ENCODE results near the gene SEZ6.

The SEZ6 gene

GRCh38 chr17:28956112-28956511 is 49.7 kb downstream of the SEZ6 start:
- no peak for TF ChIP-seq CTCF (IDR thresholded peaks at IDR 0.05)

GRCh38 chr17:28955408-28955807 is 50.4 kb downstream of the SEZ6 start:
- no peak for TF ChIP-seq CTCF (IDR thresholded peaks at IDR 0.05)

DNA sequence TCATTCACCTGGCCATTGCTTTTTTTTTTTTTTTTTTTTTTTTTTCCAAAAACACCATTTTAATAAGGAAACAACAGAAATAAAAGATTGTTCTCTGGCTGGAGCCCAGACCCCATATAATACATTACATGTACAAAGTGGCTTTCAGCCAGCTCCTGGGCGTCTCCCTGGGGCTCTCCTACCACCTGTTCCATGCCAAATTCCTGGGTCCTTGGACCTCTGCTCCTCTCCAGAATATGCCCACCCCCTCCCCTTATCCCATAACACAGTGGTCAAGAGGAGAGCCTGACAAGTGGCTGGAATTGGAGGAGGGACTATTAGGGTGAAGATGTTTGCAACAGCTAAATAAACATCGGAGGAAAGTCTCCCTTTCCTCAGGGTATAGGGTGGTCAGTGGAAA is 50.9 kb downstream of the SEZ6 start:
- TF ChIP-seq CTCF (IDR thresholded peaks at IDR 0.05) = no peak

DNA sequence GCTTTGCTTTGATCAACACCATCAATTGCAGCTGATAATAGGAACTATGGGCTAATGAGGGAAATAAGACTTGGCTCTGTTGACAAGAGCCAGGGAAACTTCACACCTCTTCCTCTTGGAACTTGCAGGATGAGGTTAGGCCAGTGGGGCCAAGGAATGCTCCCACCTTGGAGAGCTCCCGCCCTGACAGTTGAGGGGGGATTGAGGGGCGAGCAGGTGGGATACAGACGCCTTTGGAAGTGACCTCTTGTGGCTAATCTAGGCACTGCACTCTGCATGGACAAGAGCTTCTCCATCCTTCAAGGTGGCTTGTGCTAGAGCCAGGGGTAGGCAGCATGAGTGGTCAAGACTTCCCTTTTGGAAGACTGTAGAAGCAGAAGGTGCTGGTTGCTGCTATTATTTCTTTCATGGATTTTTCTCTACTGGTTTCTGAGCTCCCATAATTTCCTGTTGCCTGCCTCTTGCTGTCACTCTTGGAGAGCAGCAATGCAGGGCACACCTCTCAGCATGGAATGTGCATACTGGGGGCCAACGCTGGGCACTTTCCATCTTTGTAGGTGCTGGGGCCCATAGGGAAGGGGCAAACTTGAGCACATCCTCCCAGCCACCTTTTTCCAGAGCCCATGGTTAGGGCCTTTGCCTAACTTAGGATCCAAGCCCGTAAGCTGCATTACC is 52.3 kb downstream of the SEZ6 start:
- peak; percentile 89 for TF ChIP-seq CTCF (IDR thresholded peaks at IDR 0.05)

DNA sequence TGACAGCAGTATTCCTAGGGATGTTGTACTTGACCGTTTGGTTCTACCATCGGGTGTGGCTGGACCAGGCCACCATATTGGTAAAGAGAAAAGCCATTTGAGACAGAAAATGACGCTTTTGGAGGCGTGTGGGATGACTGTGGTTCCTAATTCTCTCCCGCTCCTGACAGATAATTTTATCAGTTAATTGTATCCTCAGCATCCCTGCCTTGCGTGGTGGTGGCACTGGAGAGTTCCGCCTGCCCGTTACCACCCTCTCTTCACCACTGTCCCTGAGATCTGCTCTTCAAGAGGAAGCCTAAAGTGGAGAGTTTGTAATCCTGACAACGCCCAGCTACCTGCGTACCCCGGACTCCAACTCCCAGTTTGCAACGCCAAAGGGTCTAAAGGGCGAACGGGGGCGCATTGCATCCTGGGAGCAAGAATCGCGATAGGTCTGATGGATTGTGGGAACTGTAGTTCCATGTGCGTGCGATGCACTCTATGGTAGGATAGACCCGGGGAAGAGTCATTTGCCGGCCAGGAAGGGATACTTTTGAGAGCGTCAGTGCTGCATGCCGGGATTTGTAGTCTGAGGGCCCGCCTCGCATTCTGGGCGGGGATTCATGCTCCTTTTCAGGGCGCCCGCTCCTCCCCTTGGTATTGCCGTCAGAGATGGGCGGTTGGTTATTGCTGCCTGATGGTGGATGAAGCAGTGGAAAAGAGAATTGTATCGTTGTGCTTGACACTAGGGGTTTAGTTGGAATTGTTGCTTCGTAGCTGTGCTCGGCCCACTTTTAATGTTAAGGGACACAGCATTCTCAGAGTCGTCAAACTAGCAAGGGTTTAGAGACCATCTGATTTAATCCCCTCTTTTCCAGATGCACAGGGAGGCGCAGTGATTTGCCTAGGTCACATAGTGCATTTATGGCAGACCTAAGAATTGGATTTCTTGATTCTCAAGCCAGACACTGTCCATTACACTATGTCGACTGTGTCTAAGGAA is 53.5 kb downstream of the SEZ6 start:
- no peak for TF ChIP-seq CTCF (IDR thresholded peaks at IDR 0.05)

DNA sequence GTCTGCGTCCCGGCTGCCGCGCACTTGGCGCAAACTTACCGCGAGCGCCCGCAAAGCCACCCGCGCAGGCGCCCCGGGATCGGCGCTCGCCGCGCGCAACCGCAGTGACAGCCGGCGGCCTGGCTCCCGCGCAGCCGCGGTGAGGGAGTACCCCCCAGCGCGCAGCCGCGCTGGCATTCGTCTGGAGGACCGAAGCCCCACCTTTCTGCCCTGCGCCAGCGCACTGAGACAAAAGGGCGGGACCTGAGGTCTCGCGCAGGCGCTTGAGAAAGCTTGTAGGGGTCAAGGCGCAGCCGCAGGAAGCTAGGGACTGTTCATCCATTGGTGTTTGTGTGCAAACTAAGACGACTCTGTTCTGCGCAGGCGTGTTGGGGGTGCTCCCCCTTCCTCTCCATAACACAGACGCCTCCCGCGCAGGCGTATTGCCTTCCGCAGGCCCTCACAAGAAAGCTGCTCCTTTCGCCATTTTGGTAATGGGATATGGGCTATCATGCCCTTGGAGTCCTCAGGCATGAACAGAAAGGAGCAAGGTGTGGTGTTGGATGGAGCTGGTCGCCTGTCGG is 54.3 kb downstream of the SEZ6 start, which contains the start of gene PHF12:
Gene PHF12 (minus strand): TSS at position 91 of the 563 bp plus-strand sequence. CDS start 558 bp downstream, outside the sequence.
- no peak for TF ChIP-seq CTCF (IDR thresholded peaks at IDR 0.05)

GRCh38 chr17:28950752-28951427 is 54.9 kb downstream of the SEZ6 start:
- TF ChIP-seq CTCF (IDR thresholded peaks at IDR 0.05) = no peak

Data from LNCAP (cell line).